Esophagus muscularis mucosa (tissue), 3 donors: ENCODE data around the gene OTUD7B.

Experiments
- CTCF ChIP-seq, 3 experiments: fragments of 200-600 bp in 2 of 3; fragments of 450-650 bp in 1 of 3; sonication (generic) in 2 of 3; IDR thresholded peaks; one replicate each; pipeline ENCODE4 v1.5.1; 2017 to 2019; ENCODE audit warnings: antibody characterized with exemption in 3 of 3, mild to moderate bottlenecking in 2 of 3, moderate library complexity in 1 of 3
- POLR2A ChIP-seq: fragments of 450-650 bp; IDR thresholded peaks from one replicate; pipeline ENCODE4 v1.6.1; 2017; ENCODE audit warnings: antibody characterized with exemption, moderate library complexity, mild to moderate bottlenecking, low read depth

DNA sequence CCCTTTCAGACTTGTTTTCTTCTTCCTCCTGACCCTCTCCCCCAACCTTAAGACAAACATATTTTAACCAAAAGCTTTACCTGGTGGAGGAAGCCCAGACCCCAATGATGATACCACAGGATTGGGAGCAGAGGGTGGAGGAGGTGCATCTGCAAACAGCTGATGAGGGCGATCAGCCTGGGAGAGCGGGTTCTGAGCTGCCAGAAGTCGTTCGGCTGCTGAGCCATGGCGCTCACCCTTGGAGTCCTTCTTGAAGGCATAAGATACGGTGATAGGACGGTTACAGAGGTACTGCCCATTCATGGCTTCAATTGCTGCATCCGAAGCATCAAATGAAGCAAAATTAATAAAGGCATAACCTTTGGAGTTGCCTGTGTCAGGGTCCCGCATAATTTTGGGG, 84.2 kb downstream of the OTUD7B start:
- TF ChIP-seq CTCF (IDR thresholded peaks at IDR 0.05) (no peak), POLR2A (no peak)
